Activated CD4-positive, alpha-beta T cell treated with anti-CD3 and anti-CD28 coated beads, Interleukin-2, amount 10 ng/mL, durations not matched to agents 7 days and 5 days (primary cell): ENCODE results near the gene ARHGEF7. TPM values are rescaled to one million over a fixed set of nuclear protein-coding genes. Genes with fewer than 3 reads are reported as not detected.
A peak's percentile ranks its signal among the peaks of the same experiment; 100 is the strongest.

Source experiments
- CTCF ChIA-PET: fragments of 350-600 bp; sonication (Branson Sonifier 250); formaldehyde crosslinking; loops from one replicate; lab custom pipeline; 2021; ENCODE audit warnings: antibody characterized with exemption; lab: Charles Lee
- POLR2A ChIA-PET: fragments of 350-600 bp; sonication (Branson Sonifier 250); formaldehyde crosslinking; loops from one replicate; lab custom pipeline; 2021; ENCODE audit warnings: antibody characterized with exemption; lab: Charles Lee
- DNase-seq: peaks from one replicate; pipeline ENCODE4 v3.0.0-alpha.2; 2020
- H3K27ac Mint-ChIP-seq: one replicate; pipeline ENCODE4 v1.8.0; 2021; ENCODE audit warnings: mild to moderate bottlenecking, moderate library complexity, mixed read lengths
- H3K27me3 Mint-ChIP-seq: one replicate; pipeline ENCODE4 v1.8.0; 2021; ENCODE audit warnings: mixed read lengths
- H3K36me3 Mint-ChIP-seq: one replicate; pipeline ENCODE4 v1.8.0; 2021; ENCODE audit warnings: low read depth, mixed read lengths
- H3K4me1 Mint-ChIP-seq: one replicate; pipeline ENCODE4 v1.8.0; 2021; ENCODE audit warnings: mixed read lengths
- H3K4me3 Mint-ChIP-seq: one replicate; pipeline ENCODE4 v1.8.0; 2021; ENCODE audit warnings: mild to moderate bottlenecking, moderate library complexity, mixed read lengths
- H3K9me3 Mint-ChIP-seq: one replicate; pipeline ENCODE4 v1.8.0; 2021; ENCODE audit warnings: mixed read lengths
- total RNA-seq, 2 experiments: library from RNA; stranded (reverse); gene quantifications; one replicate each; pipeline ENCODE4 v1.2.3, GENCODE V29; 2021

The ARHGEF7 gene
- total RNA-seq, 2 experiments from 2014 or later, result 64.5 to 72.2 TPM

DNA sequence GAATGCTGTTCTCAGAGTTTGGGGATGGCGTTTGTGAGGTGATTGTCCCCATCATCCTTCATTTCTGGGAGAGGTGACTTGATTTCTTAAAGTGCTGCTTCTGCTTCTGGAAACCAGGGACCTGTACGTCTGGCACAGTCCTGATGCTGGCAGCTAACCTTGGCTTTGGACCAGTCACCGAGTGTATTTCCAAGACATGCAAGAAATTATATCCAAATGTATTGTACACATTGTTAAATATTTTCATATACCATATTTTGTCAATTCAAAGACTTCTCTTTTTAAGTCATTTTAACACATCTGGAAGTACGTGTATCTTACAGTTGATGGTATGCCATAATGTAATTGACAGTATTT, 97.4 kb downstream of the ARHGEF7 start:
- POLR2A ChIA-PET, result no interaction called here
- peaks cover 16% of the 10 kb centered on the region for H3K4me1 Mint-ChIP-seq

DNA sequence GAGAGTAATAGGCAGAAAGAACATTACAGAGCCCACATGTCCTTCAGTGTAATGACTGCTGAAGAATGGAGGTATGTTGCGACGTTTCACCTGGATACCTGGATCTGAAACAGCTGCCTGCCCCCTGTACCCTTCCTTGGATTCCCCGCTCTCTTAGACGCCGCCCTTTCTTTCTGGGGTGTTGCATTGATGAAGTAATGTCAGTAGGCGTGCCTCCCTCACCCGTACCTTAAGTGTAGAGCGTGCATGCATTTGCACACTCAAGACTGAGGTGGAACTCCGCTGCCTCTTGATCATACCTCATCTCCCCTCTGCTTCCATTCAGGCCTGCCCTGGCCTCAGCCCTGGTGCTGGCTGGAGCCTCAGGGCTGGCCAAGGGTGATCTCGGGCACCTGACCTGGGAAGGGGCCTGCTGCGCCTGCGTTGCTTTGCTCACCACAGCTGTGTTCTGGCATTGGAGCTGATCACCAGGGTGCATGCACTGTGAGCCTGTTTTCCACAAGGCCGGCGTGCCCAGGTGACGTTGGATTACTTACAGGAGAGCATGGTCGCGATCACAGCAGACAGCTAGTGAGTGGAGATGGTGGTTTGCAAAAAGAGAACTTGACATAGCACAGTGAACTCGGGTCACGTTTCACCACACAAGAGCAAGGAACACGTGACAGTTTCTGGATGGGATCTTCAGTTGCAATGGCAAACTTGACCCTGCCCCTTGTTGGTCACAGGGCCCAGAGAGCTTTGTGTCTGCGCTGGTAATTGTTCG, 99.0 kb downstream of the ARHGEF7 start:
- no peak for DNase-seq
- Mint-ChIP-seq H3K27me3 (no peaks in the 10 kb centered on the region), H3K9me3 (no peaks in the 10 kb centered on the region), H3K4me1 (peaks cover 15% of the 10 kb centered on the region), H3K4me3 (no peak overlapping the region), H3K27ac (no peak overlapping the region), H3K36me3 (peaks cover 10% of the 10 kb centered on the region)
- CTCF ChIA-PET, result interaction anchor here (1.0 to 2.0 kb wide), 3 partner anchors 11 to 146 kb away, joined by 3 to 5 read pairs (median 5); no protein-coding TSS in a partner anchor
- POLR2A ChIA-PET, result no interaction called here

More for the DNA sequence above, 97.4 kb downstream of the ARHGEF7 start:
- CTCF ChIA-PET, result no interaction called here
- Mint-ChIP-seq H3K27ac (no peak overlapping the region), H3K9me3 (no peaks in the 10 kb centered on the region), H3K4me3 (no peak overlapping the region), H3K27me3 (no peaks in the 10 kb centered on the region), H3K36me3 (peaks cover 11% of the 10 kb centered on the region)
- no peak for DNase-seq

DNA sequence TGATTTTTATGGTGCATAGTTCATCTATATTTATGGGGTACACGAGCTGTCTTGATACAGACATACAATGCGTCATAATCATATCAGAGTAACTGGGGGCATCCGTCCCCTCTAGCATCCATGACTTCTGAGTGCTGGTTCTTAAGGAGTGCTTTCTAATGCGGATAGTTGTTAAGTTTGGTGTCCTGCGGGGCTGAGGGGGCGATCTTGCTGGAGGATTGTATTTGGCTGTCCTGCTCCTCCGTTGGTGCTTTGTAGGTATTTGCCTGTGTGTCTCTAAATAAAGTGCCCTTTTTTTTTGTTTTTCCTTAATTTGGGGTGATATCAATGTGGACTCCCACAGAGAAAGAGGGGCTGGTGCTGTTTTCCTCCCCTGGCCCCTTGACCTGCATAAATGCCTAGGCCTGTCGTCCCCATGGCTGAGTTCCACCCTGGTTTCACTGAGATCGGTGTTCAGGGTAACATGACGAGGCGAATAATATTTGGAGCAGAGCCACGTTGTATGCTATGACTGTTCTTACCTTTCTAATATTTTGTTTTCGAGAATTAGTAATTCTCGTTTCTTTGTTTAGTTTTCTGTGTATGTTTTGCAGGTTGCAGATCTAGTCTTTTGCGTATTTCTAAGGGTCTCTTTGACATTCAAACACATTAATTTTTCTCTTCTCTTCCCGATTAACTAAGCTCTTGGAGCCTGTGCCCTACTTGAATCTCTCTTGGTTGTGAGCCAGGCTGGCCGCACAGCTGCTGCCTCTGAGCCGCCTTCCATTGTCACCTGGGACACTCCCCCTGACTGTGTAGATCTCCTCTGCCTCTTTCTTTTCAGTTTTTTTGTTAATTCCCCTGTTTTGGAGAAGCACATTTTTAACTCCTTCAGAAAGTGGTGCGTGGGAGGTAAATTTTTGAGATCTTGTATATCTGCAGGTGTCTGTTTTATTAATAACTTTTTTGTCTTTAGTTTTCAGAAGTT, 100.3 kb downstream of the ARHGEF7 start:
- ChIA-PET POLR2A (no interaction called here), CTCF (interaction anchor here (1.0 to 2.1 kb wide), 3 partner anchors 10 to 147 kb away, joined by 3 to 11 read pairs (median 5); no protein-coding TSS in a partner anchor)
- DNase-seq, result no peak
- no peaks in the 10 kb centered on the region for H3K27me3 Mint-ChIP-seq
- no peaks in the 10 kb centered on the region for H3K9me3 Mint-ChIP-seq
- H3K4me1 Mint-ChIP-seq, result peaks cover 13% of the 10 kb centered on the region
- peaks cover 10% of the 10 kb centered on the region for H3K36me3 Mint-ChIP-seq
- no peak overlapping the region for H3K27ac Mint-ChIP-seq
- H3K4me3 Mint-ChIP-seq, result no peak overlapping the region

DNA sequence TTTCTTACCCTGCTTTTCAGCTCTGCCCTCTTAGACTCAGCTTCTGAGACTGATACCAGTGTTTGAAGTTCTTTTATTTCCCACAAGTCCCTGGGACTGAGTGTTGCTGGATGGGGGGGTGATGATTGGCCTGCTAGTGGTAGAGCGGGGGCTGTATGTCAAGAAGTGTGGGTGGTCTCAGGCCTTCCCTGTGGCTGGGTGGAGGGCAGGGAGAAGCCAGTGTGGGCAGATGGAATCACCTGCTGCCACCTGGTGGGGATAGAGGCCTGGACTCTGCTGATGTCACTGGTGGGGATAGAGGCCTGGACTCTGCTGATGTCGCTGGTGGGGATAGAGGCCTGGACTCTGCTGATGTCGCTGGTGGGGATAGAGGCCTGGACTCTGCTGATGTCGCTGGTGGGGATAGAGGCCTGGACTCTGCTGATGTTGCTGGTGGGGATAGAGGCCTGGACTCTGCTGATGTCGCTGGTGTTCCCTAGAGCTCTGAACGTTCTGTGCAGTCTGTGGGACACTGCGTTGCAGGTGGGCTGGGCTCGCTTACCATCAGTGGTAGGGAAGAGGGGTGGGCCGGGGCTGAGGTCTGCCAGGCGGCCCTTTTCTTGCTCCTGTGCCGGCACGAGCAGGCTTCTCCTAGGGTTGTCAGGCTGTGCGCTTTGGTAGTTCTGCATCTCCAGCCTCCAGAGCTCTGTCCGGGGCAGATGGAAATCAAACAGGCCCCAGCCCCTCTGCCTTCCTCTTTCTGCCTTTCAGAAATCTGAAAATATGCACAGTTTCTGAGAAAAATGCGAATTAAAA, 101.3 kb downstream of the ARHGEF7 start:
- CTCF ChIA-PET, result interaction anchor here (1.3 to 2.1 kb wide), 2 partner anchors 11 to 148 kb away, joined by 3 to 11 read pairs; no protein-coding TSS in a partner anchor
- H3K36me3 Mint-ChIP-seq, result peaks cover 4% of the 10 kb centered on the region
- no peaks in the 10 kb centered on the region for H3K27me3 Mint-ChIP-seq
- H3K9me3 Mint-ChIP-seq, result no peaks in the 10 kb centered on the region
- peak; percentile 46 for DNase-seq
- POLR2A ChIA-PET, result no interaction called here
- H3K4me1 Mint-ChIP-seq, result peaks cover 11% of the 10 kb centered on the region
- no peak overlapping the region for H3K27ac Mint-ChIP-seq
- no peak overlapping the region for H3K4me3 Mint-ChIP-seq

DNA sequence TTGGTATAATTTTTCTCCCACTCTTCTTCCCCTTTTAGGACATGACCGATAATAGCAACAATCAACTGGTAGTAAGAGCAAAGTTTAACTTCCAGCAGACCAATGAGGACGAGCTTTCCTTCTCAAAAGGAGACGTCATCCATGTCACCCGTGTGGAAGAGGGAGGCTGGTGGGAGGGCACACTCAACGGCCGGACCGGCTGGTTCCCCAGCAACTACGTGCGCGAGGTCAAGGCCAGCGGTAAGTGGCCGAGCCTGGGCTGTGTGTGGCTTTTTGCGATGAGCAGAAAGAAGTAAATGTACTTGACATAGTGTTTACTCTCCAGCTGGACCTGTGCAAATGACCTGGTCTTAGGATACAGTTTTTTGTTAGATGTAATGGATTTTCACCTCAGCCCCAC, 102.5 kb downstream of the ARHGEF7 start:
- Mint-ChIP-seq H3K4me1 (peaks cover 7% of the 10 kb centered on the region), H3K4me3 (no peak overlapping the region), H3K27ac (no peak overlapping the region), H3K36me3 (no peaks in the 10 kb centered on the region), H3K27me3 (no peaks in the 10 kb centered on the region), H3K9me3 (no peaks in the 10 kb centered on the region)
- ChIA-PET CTCF (interaction anchor here (0.7 to 1.3 kb wide), 2 partner anchors 12 to 18 kb away, joined by 3 read pairs; no protein-coding TSS in a partner anchor), POLR2A (no interaction called here)
- no peak for DNase-seq

DNA sequence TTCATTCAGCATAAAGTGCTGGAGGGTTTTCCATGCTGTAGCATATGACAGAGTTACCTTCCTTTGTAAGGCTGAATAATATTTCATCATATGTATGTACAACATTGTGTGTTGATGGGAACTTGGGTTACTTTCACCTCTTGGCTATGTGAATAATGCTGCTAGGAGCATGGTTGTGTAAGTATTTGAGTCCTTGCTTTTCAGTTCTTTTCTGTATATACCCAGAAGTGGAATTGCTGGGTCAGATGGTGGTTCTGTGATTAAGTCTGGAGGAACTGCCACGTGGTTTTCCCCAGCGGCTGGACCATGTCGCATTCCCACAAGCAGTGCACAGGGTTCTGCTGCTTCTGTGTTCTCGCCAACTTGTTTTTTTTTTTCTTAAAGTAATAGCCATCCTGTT, 104.2 kb downstream of the ARHGEF7 start:
- no peak for DNase-seq
- POLR2A ChIA-PET, result no interaction called here
- CTCF ChIA-PET, result no interaction called here
- Mint-ChIP-seq H3K9me3 (no peaks in the 10 kb centered on the region), H3K27me3 (no peaks in the 10 kb centered on the region), H3K4me1 (peaks cover 10% of the 10 kb centered on the region), H3K27ac (no peak overlapping the region), H3K4me3 (no peak overlapping the region), H3K36me3 (peaks cover 2% of the 10 kb centered on the region)

DNA sequence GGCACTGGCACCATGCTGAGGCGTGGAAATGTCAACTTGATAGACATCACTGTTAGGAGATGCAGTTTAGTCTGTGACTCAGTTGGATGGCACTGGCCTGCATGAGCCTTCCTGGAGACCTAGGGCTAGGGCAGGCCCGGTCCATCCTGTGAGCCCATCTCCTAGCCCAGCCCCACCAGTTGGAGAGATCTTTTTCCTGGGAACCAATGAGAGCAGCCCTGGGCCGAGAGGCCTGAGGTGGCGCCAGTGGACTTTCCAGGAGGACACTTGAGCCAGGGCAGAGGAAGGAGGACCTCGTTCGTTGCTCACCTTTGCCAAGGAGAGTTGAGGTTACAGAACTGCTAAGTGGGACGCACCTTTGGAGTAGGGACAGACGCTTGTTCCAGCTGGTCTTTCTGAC, 104.8 kb downstream of the ARHGEF7 start:
- Mint-ChIP-seq H3K27ac (no peak overlapping the region), H3K27me3 (no peaks in the 10 kb centered on the region), H3K4me3 (no peak overlapping the region), H3K36me3 (peaks cover 2% of the 10 kb centered on the region), H3K9me3 (no peaks in the 10 kb centered on the region), H3K4me1 (peaks cover 14% of the 10 kb centered on the region)
- POLR2A ChIA-PET, result no interaction called here
- CTCF ChIA-PET, result interaction anchor here (0.6 kb wide), 1 partner anchor 48 kb away, joined by 3 read pairs; no protein-coding TSS in a partner anchor
- DNase-seq, result no peak

DNA sequence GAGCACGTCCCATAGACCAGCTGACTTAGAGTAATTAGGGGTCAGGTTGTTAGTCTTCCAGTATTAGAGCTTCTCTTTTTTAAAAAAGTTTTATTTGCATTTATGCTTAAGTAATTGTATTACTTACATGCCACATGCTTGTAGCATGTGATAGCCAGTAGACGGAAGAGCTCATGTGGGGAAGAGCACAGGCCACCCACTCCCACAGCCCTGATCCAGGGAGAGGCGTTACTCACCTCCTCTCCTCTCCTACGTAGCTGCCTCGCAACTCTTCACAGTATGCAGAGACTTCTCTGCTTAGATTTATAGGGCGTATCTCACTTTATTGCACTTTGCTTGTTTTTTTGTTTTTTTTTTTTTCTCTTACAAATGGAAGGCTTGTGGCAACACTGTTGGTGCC, 110.1 kb downstream of the ARHGEF7 start:
- CTCF ChIA-PET, result interaction anchor here (0.6 to 2.6 kb wide), 6 partner anchors 11 to 310 kb away, joined by 3 to 13 read pairs (median 4); partner anchors contain the start of gene ANKRD10
- Mint-ChIP-seq H3K27ac (no peak overlapping the region), H3K9me3 (no peaks in the 10 kb centered on the region), H3K36me3 (peaks cover 16% of the 10 kb centered on the region), H3K27me3 (no peaks in the 10 kb centered on the region), H3K4me1 (peaks cover 24% of the 10 kb centered on the region), H3K4me3 (no peak overlapping the region)
- POLR2A ChIA-PET, result no interaction called here
- DNase-seq, result no peak

DNA sequence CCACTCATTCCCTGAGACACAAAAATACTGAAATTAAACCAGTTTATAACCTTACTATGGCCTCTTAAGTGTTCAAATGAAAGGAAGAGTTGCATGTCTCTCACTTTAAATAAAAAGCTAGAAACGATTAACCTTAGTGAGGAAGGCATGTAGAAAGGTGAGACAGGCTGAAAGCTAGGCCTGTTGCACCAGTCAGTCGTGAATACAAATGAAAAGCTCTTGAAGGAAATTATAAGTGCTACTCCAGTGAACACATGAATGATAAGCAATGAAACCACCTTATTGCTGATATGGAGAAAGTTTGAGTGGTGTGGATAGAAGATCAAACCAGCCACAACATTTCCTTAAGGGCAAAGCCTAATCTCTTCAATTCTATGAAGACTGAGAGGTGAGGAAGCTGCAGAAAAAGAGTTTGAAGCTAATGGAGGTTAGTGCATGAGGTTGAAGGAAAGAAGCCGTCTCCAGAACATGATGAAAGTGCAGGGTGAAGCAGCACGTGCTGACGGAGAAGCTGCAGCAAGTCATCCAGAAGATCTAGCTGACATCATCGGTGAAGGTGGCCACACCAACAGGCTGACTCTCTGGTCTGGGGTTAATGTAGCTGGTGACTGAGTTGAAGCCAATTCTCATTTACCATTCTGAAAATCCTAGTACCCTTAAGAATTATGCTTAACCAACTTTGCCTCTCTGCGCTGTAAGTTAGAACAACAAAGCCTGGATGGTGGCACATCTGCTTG, 110.9 kb downstream of the ARHGEF7 start:
- no peak for DNase-seq
- no peak overlapping the region for H3K4me3 Mint-ChIP-seq
- H3K36me3 Mint-ChIP-seq, result peaks cover 16% of the 10 kb centered on the region
- CTCF ChIA-PET, result interaction anchor here (1.0 to 2.0 kb wide), 2 partner anchors 12 to 158 kb away, joined by 3 to 5 read pairs; no protein-coding TSS in a partner anchor
- H3K9me3 Mint-ChIP-seq, result no peaks in the 10 kb centered on the region
- peaks cover 24% of the 10 kb centered on the region for H3K4me1 Mint-ChIP-seq
- no peaks in the 10 kb centered on the region for H3K27me3 Mint-ChIP-seq
- POLR2A ChIA-PET, result no interaction called here
- H3K27ac Mint-ChIP-seq, result no peak overlapping the region

DNA sequence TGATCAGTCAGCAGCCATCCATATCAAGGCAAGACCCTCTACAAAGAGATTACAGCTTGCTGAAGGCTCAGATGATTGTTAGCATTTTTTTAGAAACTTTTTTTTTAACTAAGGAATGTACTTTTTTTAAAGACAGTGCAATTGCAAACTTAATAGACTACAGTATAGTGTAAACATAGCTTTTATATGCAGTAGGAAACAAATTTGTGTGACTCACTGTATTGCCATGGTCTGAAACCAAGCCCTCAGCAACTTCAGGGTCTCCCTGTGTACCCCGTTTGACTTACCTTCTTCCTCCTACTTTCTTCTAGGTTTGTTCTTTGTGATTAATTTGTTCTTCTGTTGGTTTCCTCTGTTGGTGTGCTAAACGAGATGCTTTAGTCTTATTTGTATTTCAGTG, 112.3 kb downstream of the ARHGEF7 start:
- ChIA-PET CTCF (no interaction called here), POLR2A (no interaction called here)
- no peak for DNase-seq
- Mint-ChIP-seq H3K36me3 (peaks cover 16% of the 10 kb centered on the region), H3K9me3 (no peaks in the 10 kb centered on the region), H3K4me1 (peaks cover 24% of the 10 kb centered on the region), H3K27me3 (no peaks in the 10 kb centered on the region), H3K27ac (no peak overlapping the region), H3K4me3 (no peak overlapping the region)

DNA sequence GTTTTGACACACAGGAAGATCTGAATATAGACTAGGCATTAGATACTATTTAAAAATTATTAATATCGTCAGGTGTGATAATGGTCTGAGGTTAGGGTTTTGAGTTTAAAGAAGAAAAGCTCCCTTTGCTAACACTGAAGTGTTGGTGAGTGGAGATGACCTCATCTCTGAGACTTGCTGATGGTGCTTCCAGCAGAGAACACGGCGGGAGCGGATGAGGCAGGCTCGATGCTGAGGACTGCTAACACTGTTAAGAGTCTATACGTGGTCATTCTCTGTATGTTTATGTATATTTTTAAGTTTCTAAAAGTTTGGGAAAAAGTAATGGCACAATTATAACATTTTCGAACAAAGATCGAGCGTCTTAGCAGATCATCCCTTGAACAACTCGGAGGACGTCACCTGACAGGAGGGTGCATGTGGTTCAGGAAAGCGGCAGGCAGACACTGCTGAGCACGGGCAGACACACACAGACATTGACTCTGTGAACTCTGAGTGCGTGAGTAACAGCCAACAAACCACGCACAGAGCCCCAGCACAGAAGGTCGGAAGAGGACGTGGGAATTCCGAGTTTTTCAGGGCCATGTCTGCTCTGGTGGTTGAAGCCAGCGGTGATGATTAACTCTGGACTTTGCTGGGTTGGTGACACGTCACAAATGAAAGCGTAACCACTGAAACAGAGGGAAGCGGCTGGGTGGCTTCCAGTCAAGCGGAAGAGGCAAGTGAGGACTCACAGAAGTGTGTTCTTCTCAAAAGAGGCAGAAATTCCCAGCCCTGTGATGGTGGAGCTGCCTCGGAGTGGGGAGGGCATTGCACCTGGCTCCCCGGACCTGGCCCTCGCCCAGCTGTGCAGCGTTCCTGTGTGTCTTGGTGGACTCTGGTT, 113.4 kb downstream of the ARHGEF7 start:
- CTCF ChIA-PET, result interaction anchor here (1.4 kb wide), 1 partner anchor 14 kb away, joined by 3 read pairs; no protein-coding TSS in a partner anchor
- POLR2A ChIA-PET, result no interaction called here
- Mint-ChIP-seq H3K9me3 (no peaks in the 10 kb centered on the region), H3K4me1 (peaks cover 22% of the 10 kb centered on the region), H3K27ac (no peak overlapping the region), H3K4me3 (no peak overlapping the region), H3K27me3 (no peaks in the 10 kb centered on the region), H3K36me3 (peaks cover 18% of the 10 kb centered on the region)
- no peak for DNase-seq
